ENCODE measurements around the gene KIRREL1. TPM values are rescaled to one million over a fixed set of nuclear protein-coding genes. Genes with fewer than 3 reads are reported as not detected.

The KIRREL1 gene
- total RNA-seq, 2 donors from 2014 or later = 5.8 to 12.8 TPM

- Histone ChIP-seq H3K4me1 (no peaks in the 10 kb centered on the region), H3K9me3 (no peaks in the 10 kb centered on the region), H3K27me3 (no peaks in the 10 kb centered on the region), H3K4me3 (no peak overlapping the region), H3K9ac (ENCODE audit: low read depth in 2 of 2, low read length in 2 of 2) (no peak overlapping the region), H3K36me3 (no peaks in the 10 kb centered on the region), H3K27ac (no peak overlapping the region)
- no peak for TF ChIP-seq CTCF (IDR thresholded peaks at IDR 0.05)
- DNase-seq = no peak
- intact Hi-C loops (cut with DNase I) = no loop called here
Measured at GRCh38 chr1:158059984-158060383, 66.5 kb downstream of the KIRREL1 start.

- no peak overlapping the region for H3K4me3 ChIP-seq
- intact Hi-C loops (cut with DNase I) = no loop called here
- no peak for DNase-seq
Measured at GRCh38 chr1:158062174-158062573, 68.7 kb downstream of the KIRREL1 start.

GRCh38 chr1:158067662-158068061, 74.2 kb downstream of the KIRREL1 start:
- peak; percentile 21 for DNase-seq
- H3K9me3 ChIP-seq = no peaks in the 10 kb centered on the region
- no peaks in the 10 kb centered on the region for H3K36me3 ChIP-seq
- H3K4me1 ChIP-seq = no peaks in the 10 kb centered on the region
- H3K4me3 ChIP-seq = no peak overlapping the region
- intact Hi-C loops (cut with DNase I) = no loop called here
- no peak for TF ChIP-seq CTCF (IDR thresholded peaks at IDR 0.05)
- no peak overlapping the region for H3K27ac ChIP-seq
- no peak overlapping the region for H3K9ac ChIP-seq (ENCODE audit: low read depth in 2 of 2, low read length in 2 of 2)
- H3K27me3 ChIP-seq = no peaks in the 10 kb centered on the region

More at GRCh38 chr1:158062174-158062573, 68.7 kb downstream of the KIRREL1 start:
- H3K27me3 ChIP-seq = no peaks in the 10 kb centered on the region
- no peaks in the 10 kb centered on the region for H3K4me1 ChIP-seq
- H3K9me3 ChIP-seq = no peaks in the 10 kb centered on the region
- H3K36me3 ChIP-seq = no peaks in the 10 kb centered on the region
- TF ChIP-seq CTCF (IDR thresholded peaks at IDR 0.05) = no peak
- no peak overlapping the region for H3K9ac ChIP-seq (ENCODE audit: low read depth in 2 of 2, low read length in 2 of 2)
- no peak overlapping the region for H3K27ac ChIP-seq

- Histone ChIP-seq H3K4me1 (no peaks in the 10 kb centered on the region), H3K9ac (ENCODE audit: low read depth in 2 of 2, low read length in 2 of 2) (no peak overlapping the region), H3K36me3 (no peaks in the 10 kb centered on the region), H3K27ac (no peak overlapping the region), H3K27me3 (no peaks in the 10 kb centered on the region), H3K4me3 (no peak overlapping the region), H3K9me3 (no peaks in the 10 kb centered on the region)
- DNase-seq = no peak
- intact Hi-C loops (cut with DNase I) = no loop called here
- TF ChIP-seq CTCF (IDR thresholded peaks at IDR 0.05) = no peak
Measured at GRCh38 chr1:158068918-158069317, 75.5 kb downstream of the KIRREL1 start.

GRCh38 chr1:158071138-158071537, 77.7 kb downstream of the KIRREL1 start:
- no peak for TF ChIP-seq CTCF (IDR thresholded peaks at IDR 0.05)
- Histone ChIP-seq H3K27ac (no peak overlapping the region), H3K4me3 (no peak overlapping the region), H3K4me1 (no peaks in the 10 kb centered on the region), H3K36me3 (no peaks in the 10 kb centered on the region), H3K27me3 (no peaks in the 10 kb centered on the region), H3K9ac (ENCODE audit: low read depth in 2 of 2, low read length in 2 of 2) (no peak overlapping the region), H3K9me3 (no peaks in the 10 kb centered on the region)
- intact Hi-C loops (cut with DNase I) = no loop called here
- DNase-seq = no peak

- Histone ChIP-seq H3K4me1 (no peaks in the 10 kb centered on the region), H3K36me3 (no peaks in the 10 kb centered on the region), H3K27me3 (no peaks in the 10 kb centered on the region), H3K9me3 (no peaks in the 10 kb centered on the region), H3K27ac (no peak overlapping the region), H3K4me3 (no peak overlapping the region), H3K9ac (ENCODE audit: low read depth in 2 of 2, low read length in 2 of 2) (no peak overlapping the region)
- TF ChIP-seq CTCF (IDR thresholded peaks at IDR 0.05) = no peak
- DNase-seq = no peak
- intact Hi-C loops (cut with DNase I) = no loop called here
Measured at GRCh38 chr1:158075078-158075477, 81.6 kb downstream of the KIRREL1 start.

Data from colonic mucosa (tissue), 4 donors.